Measurements from ENCODE around the gene PSD2.
A peak's percentile ranks its signal among the peaks of the same experiment; 100 is the strongest.

The PSD2 gene

GRCh38 chr5:139839232-139839815 is 43.7 kb downstream of the PSD2 start:
- no peak for TF ChIP-seq CTCF (IDR thresholded peaks at IDR 0.05; ENCODE audit: low read depth, low read length)

GRCh38 chr5:139839918-139840317 is 44.3 kb downstream of the PSD2 start:
- no peak overlapping the region for H3K4me3 ChIP-seq (ENCODE audit: low read depth, low read length)
- TF ChIP-seq CTCF (IDR thresholded peaks at IDR 0.05; ENCODE audit: low read depth, low read length), result no peak

More at GRCh38 chr5:139839232-139839815, 43.7 kb downstream of the PSD2 start:
- no peak overlapping the region for H3K4me3 ChIP-seq (ENCODE audit: low read depth, low read length)

- TF ChIP-seq CTCF (IDR thresholded peaks at IDR 0.05; ENCODE audit: low read depth, low read length), result no peak
- H3K4me3 ChIP-seq (ENCODE audit: low read depth, low read length), result no peak overlapping the region
Observed at GRCh38 chr5:139841549-139841948, 45.9 kb downstream of the PSD2 start.

- TF ChIP-seq CTCF (IDR thresholded peaks at IDR 0.05; ENCODE audit: low read depth, low read length), result no peak
- no peak overlapping the region for H3K4me3 ChIP-seq (ENCODE audit: low read depth, low read length)
Observed at GRCh38 chr5:139842321-139842720, 46.7 kb downstream of the PSD2 start.

GRCh38 chr5:139843991-139844390 is 48.4 kb downstream of the PSD2 start:
- H3K4me3 ChIP-seq (ENCODE audit: low read depth, low read length), result no peak overlapping the region
- no peak for TF ChIP-seq CTCF (IDR thresholded peaks at IDR 0.05; ENCODE audit: low read depth, low read length)

- H3K4me3 ChIP-seq (ENCODE audit: low read depth, low read length), result no peak overlapping the region
- TF ChIP-seq CTCF (IDR thresholded peaks at IDR 0.05; ENCODE audit: low read depth, low read length), result peak; percentile 83
Observed at GRCh38 chr5:139844472-139845145, 49.0 kb downstream of the PSD2 start.

- no peak overlapping the region for H3K4me3 ChIP-seq (ENCODE audit: low read depth, low read length)
- no peak for TF ChIP-seq CTCF (IDR thresholded peaks at IDR 0.05; ENCODE audit: low read depth, low read length)
Observed at GRCh38 chr5:139845846-139846681, 50.5 kb downstream of the PSD2 start.
